SK-N-MC (cell line): ENCODE data around the gene PSPN.

Experiments used
- DNase-seq: peaks from one replicate; pipeline ENCODE4 v3.0.0-alpha.2; 2011; ENCODE audit warnings: low read depth, low spot score
- H3K27ac ChIP-seq: fragments of 200-600 bp; sonication (generic); 2 replicates; pipeline ENCODE4 v1.5.1; 2016; ENCODE audit warnings: mixed run types
- H3K36me3 ChIP-seq: fragments of 200-600 bp; sonication (generic); 2 replicates; pipeline ENCODE4 v1.6.1; 2017; ENCODE audit warnings: antibody characterized with exemption, low read length, mixed read lengths; ENCODE audit not compliant: insufficient read depth
- H3K4me3 ChIP-seq: fragments of 200-600 bp; sonication (generic); 2 replicates; pipeline ENCODE4 v1.5.1; 2016
- H3K9ac ChIP-seq: fragments of 200-600 bp; sonication (generic); 2 replicates; pipeline ENCODE4 v1.8.0; 2017; ENCODE audit warnings: mixed run types, mixed read lengths; ENCODE audit not compliant: insufficient read length
- H3K9me3 ChIP-seq: fragments of 200-600 bp; sonication (generic); 2 replicates; pipeline ENCODE4 v1.6.1; 2017; ENCODE audit warnings: low read depth, mild to moderate bottlenecking, antibody characterized with exemption, low read length, moderate library complexity, mixed read lengths
- EZH2 ChIP-seq: fragments of 200-600 bp; sonication (generic); IDR thresholded peaks from one replicate; pipeline ENCODE4 v1.6.1; 2017; ENCODE audit warnings: antibody characterized with exemption
- FOXP2 ChIP-seq: optimal IDR thresholded peaks from 2 replicates; pipeline ENCODE3; 2011; ENCODE audit warnings: mild to moderate bottlenecking, moderate library complexity; ENCODE audit not compliant: insufficient read depth; ENCODE audit errors: extremely low read length, control extremely low read depth
- POLR2AphosphoS5 ChIP-seq: IDR thresholded peaks from 2 replicates; pipeline ENCODE4 v1.6.1; 2012; ENCODE audit warnings: mild to moderate bottlenecking, low read depth, low read length, borderline replicate concordance

PSPN gene

GRCh38 chr19:6379744-6380143, 4.0 kb upstream of the PSPN start:
- peaks cover 44% of the 10 kb centered on the region; the same call in 1 of the 2 replicates for H3K36me3 ChIP-seq
- H3K9ac ChIP-seq = no peak overlapping the region
- no peak overlapping the region for H3K27ac ChIP-seq
- TF ChIP-seq POLR2AphosphoS5 (no peak), EZH2 (no peak), FOXP2 (no peak)
- H3K9me3 ChIP-seq = no peaks in the 10 kb centered on the region
- no peak for DNase-seq
- H3K4me3 ChIP-seq = no peak overlapping the region

- H3K4me3 ChIP-seq = no peak overlapping the region
- peaks cover 36% of the 10 kb centered on the region; the same call in 1 of the 2 replicates for H3K36me3 ChIP-seq
- no peak overlapping the region for H3K9ac ChIP-seq
- DNase-seq = no peak
- H3K9me3 ChIP-seq = no peaks in the 10 kb centered on the region
- TF ChIP-seq EZH2 (no peak), POLR2AphosphoS5 (no peak), FOXP2 (no peak)
- H3K27ac ChIP-seq = no peak overlapping the region
Observed at GRCh38 chr19:6378486-6378885, 2.8 kb upstream of the PSPN start.

GRCh38 chr19:6378041-6378440, 2.3 kb upstream of the PSPN start:
- TF ChIP-seq EZH2 (no peak), FOXP2 (no peak), POLR2AphosphoS5 (no peak)
- no peak overlapping the region for H3K4me3 ChIP-seq
- no peaks in the 10 kb centered on the region for H3K9me3 ChIP-seq
- H3K36me3 ChIP-seq = peaks cover 31% of the 10 kb centered on the region; the same call in 1 of the 2 replicates
- no peak overlapping the region for H3K27ac ChIP-seq
- no peak overlapping the region for H3K9ac ChIP-seq
- no peak for DNase-seq

GRCh38 chr19:6376512-6377190, 918 bp upstream of the PSPN start:
- no peak for TF ChIP-seq POLR2AphosphoS5
- peaks cover 22% of the 10 kb centered on the region; the same call in 1 of the 2 replicates for H3K36me3 ChIP-seq
- H3K27ac ChIP-seq = no peak overlapping the region
- H3K4me3 ChIP-seq = no peak overlapping the region
- no peak for DNase-seq
- H3K9me3 ChIP-seq = no peaks in the 10 kb centered on the region
- no peak overlapping the region for H3K9ac ChIP-seq

GRCh38 chr19:6374711-6375410, 872 bp downstream of the PSPN start:
- H3K9me3 ChIP-seq = no peaks in the 10 kb centered on the region
- TF ChIP-seq FOXP2 (no peak), EZH2 (no peak), POLR2AphosphoS5 (no peak)
- DNase-seq = no peak
- no peak overlapping the region for H3K27ac ChIP-seq
- H3K4me3 ChIP-seq = no peak overlapping the region
- H3K9ac ChIP-seq = no peak overlapping the region
- H3K36me3 ChIP-seq = peaks cover 4% of the 10 kb centered on the region; the same call in 1 of the 2 replicates

- TF ChIP-seq POLR2AphosphoS5 (no peak), FOXP2 (no peak), EZH2 (no peak)
- H3K4me3 ChIP-seq = peak overlapping the region; percentile 79
- H3K36me3 ChIP-seq = no peaks in the 10 kb centered on the region; the same call in 1 of the 2 replicates
- no peaks in the 10 kb centered on the region for H3K9me3 ChIP-seq
- peak overlapping the region; percentile 75; the same call in 1 of the 2 replicates for H3K27ac ChIP-seq
- DNase-seq = no peak
- no peak overlapping the region for H3K9ac ChIP-seq
Observed at GRCh38 chr19:6374161-6374709, 1.5 kb downstream of the PSPN start.

GRCh38 chr19:6373813-6374108, 2.0 kb downstream of the PSPN start:
- H3K9me3 ChIP-seq = no peaks in the 10 kb centered on the region
- no peak for DNase-seq
- peak overlapping the region; percentile 75 for H3K27ac ChIP-seq
- peak overlapping the region; percentile 79 for H3K4me3 ChIP-seq
- H3K36me3 ChIP-seq = peaks cover 2% of the 10 kb centered on the region; the same call in 1 of the 2 replicates
- TF ChIP-seq FOXP2 (no peak), EZH2 (no peak)
- H3K9ac ChIP-seq = peak overlapping the region; percentile 53

GRCh38 chr19:6373096-6373812, 2.5 kb downstream of the PSPN start:
- peak overlapping the region; percentile 95 for H3K27ac ChIP-seq
- peak overlapping the region; percentile 89 for H3K9ac ChIP-seq
- DNase-seq = peak; percentile 94
- H3K36me3 ChIP-seq = peaks cover 7% of the 10 kb centered on the region; the same call in 1 of the 2 replicates
- TF ChIP-seq POLR2AphosphoS5 (no peak), FOXP2 (no peak), EZH2 (no peak)
- H3K9me3 ChIP-seq = no peaks in the 10 kb centered on the region
- peak overlapping the region; percentile 99 for H3K4me3 ChIP-seq
